ENCODE data around the gene IL21. TPM values are rescaled to one million over a fixed set of nuclear protein-coding genes. Genes with fewer than 3 reads are reported as not detected.

IL21 gene
- polyA plus RNA-seq, 1 of the 3 experiments (the other 2 are of a cell fraction): not detected

DNA sequence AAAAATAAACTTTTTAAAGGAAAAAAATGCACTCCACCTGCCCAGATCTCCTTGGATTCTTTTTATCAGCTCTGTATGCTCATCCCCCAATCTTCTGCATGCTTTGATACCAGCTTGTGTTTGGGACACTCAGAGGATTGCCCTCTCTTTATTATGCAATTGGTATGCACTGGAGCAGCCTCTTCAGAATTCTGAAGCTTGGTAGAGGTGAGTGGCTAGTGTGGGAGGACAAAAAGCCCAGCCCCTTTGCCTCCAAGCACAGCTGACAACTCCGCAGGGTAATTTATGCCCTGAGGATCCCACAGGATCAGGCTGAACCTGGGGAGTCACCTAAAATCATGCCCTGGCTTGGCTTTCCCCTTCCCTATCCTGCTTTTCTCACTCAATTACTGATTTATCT, 16.7 kb downstream of the IL21 start:
- no peak overlapping the region for H3K9ac ChIP-seq
- ChIA-PET CTCF (interaction anchor here (1.2 to 2.0 kb wide), 2 partner anchors 10 to 311 kb away, joined by 3 to 10 read pairs; no protein-coding TSS in a partner anchor), POLR2A (no interaction called here)
- no peak for DNase-seq
- H3K27ac ChIP-seq (ENCODE audit: low read depth in 2 of 2, low read length in 1 of 2): no peak overlapping the region
- H3K36me3 ChIP-seq (replicated peaks in 1 of 2; ENCODE audit: control insufficient read depth in 1 of 2, insufficient read depth in 2 of 2, low read length in 1 of 2): no peaks in the 10 kb centered on the region
- H3K79me2 ChIP-seq (ENCODE audit: insufficient read depth): no peaks in the 10 kb centered on the region
- WGBS (ENCODE audit: low lambda C conversion rate): 100% methylated on average over 1 of the region's 1 CpG
- no peak overlapping the region for H3K4me2 ChIP-seq
- no peaks in the 10 kb centered on the region for H3K9me3 ChIP-seq
- no peak overlapping the region for H2AFZ ChIP-seq (ENCODE audit: low read depth)
- no peaks in the 10 kb centered on the region; a peak in 1 of 4 replicates for H3K4me1 ChIP-seq (ENCODE audit: control insufficient read depth in 1 of 2, insufficient read depth in 2 of 2, low read depth in 1 of 2, low read length in 1 of 2)
- no peaks in the 10 kb centered on the region for H3K9me2 ChIP-seq
- no peaks in the 10 kb centered on the region for H3K27me3 ChIP-seq (ENCODE audit: insufficient read depth)
- H3F3A ChIP-seq (replicated peaks; ENCODE audit: insufficient read depth): no peaks in the 10 kb centered on the region
- no peak overlapping the region for H3K4me3 ChIP-seq (ENCODE audit: low read depth in 2 of 2, low read length in 1 of 2)
- no peaks in the 10 kb centered on the region for H4K20me1 ChIP-seq (ENCODE audit: insufficient read depth)
- TF ChIP-seq FOXM1 (IDR thresholded peaks at IDR 0.05; ENCODE audit: low read depth) (no peak), SMC3 (IDR thresholded peaks at IDR 0.05; ENCODE audit: low read depth, low read length) (no peak), EP300 (IDR thresholded peaks at IDR 0.05; ENCODE audit: borderline replicate concordance in 1 of 2, low read depth in 1 of 2, low read length in 1 of 2) (no peak), NRF1 (IDR thresholded peaks at IDR 0.05; ENCODE audit: low read depth, low read length) (no peak), GATA2 (CRISPR knock-in tag; IDR thresholded peaks at IDR 0.05) (no peak), RFX5 (IDR thresholded peaks at IDR 0.05; ENCODE audit: low read length) (no peak), NFIC (IDR thresholded peaks at IDR 0.05; ENCODE audit: borderline replicate concordance) (no peak), CHD2 (IDR thresholded peaks at IDR 0.05; ENCODE audit: low read length, partially characterized antibody) (no peak), RXRA (IDR thresholded peaks at IDR 0.05; ENCODE audit: borderline replicate concordance, low read depth) (no peak), SIN3A (IDR thresholded peaks at IDR 0.05; ENCODE audit: borderline replicate concordance, low read depth, low read length) (no peak)
- TF ChIP-seq, protein P1, sequence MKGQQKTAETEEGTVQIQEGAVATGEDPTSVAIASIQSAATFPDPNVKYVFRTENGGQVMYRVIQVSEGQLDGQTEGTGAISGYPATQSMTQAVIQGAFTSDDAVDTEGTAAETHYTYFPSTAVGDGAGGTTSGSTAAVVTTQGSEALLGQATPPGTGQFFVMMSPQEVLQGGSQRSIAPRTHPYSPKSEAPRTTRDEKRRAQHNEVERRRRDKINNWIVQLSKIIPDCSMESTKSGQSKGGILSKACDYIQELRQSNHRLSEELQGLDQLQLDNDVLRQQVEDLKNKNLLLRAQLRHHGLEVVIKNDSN (IDR thresholded peaks at IDR 0.05; ENCODE audit: borderline replicate concordance, low read depth): no peak
- TF ChIP-seq, protein P2, sequence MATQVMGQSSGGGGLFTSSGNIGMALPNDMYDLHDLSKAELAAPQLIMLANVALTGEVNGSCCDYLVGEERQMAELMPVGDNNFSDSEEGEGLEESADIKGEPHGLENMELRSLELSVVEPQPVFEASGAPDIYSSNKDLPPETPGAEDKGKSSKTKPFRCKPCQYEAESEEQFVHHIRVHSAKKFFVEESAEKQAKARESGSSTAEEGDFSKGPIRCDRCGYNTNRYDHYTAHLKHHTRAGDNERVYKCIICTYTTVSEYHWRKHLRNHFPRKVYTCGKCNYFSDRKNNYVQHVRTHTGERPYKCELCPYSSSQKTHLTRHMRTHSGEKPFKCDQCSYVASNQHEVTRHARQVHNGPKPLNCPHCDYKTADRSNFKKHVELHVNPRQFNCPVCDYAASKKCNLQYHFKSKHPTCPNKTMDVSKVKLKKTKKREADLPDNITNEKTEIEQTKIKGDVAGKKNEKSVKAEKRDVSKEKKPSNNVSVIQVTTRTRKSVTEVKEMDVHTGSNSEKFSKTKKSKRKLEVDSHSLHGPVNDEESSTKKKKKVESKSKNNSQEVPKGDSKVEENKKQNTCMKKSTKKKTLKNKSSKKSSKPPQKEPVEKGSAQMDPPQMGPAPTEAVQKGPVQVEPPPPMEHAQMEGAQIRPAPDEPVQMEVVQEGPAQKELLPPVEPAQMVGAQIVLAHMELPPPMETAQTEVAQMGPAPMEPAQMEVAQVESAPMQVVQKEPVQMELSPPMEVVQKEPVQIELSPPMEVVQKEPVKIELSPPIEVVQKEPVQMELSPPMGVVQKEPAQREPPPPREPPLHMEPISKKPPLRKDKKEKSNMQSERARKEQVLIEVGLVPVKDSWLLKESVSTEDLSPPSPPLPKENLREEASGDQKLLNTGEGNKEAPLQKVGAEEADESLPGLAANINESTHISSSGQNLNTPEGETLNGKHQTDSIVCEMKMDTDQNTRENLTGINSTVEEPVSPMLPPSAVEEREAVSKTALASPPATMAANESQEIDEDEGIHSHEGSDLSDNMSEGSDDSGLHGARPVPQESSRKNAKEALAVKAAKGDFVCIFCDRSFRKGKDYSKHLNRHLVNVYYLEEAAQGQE (IDR thresholded peaks at IDR 0.05; ENCODE audit: low read depth, low read length): no peak
- TF ChIP-seq, protein P3, sequence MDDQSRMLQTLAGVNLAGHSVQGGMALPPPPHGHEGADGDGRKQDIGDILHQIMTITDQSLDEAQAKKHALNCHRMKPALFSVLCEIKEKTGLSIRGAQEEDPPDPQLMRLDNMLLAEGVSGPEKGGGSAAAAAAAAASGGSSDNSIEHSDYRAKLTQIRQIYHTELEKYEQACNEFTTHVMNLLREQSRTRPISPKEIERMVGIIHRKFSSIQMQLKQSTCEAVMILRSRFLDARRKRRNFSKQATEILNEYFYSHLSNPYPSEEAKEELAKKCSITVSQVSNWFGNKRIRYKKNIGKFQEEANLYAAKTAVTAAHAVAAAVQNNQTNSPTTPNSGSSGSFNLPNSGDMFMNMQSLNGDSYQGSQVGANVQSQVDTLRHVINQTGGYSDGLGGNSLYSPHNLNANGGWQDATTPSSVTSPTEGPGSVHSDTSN (IDR thresholded peaks at IDR 0.05): no peak
- TF ChIP-seq, protein P4, sequence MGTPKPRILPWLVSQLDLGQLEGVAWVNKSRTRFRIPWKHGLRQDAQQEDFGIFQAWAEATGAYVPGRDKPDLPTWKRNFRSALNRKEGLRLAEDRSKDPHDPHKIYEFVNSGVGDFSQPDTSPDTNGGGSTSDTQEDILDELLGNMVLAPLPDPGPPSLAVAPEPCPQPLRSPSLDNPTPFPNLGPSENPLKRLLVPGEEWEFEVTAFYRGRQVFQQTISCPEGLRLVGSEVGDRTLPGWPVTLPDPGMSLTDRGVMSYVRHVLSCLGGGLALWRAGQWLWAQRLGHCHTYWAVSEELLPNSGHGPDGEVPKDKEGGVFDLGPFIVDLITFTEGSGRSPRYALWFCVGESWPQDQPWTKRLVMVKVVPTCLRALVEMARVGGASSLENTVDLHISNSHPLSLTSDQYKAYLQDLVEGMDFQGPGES (IDR thresholded peaks at IDR 0.05; ENCODE audit: low read depth, low read length): no peak
